HG03103 (cell line): ENCODE measurements around the gene FBXO2.

Experiments
- ATAC-seq: cut with Tn5 transposase; IDR thresholded peaks from one replicate; pipeline ENCODE4 v1.9.1; 2021; ENCODE audit warnings: low read depth; ENCODE audit not compliant: unreplicated experiment

The FBXO2 gene

GRCh38 chr1:11599891-11600576 is 54.2 kb downstream of the FBXO2 start:
- ATAC-seq: no peak

GRCh38 chr1:11598461-11598860 is 55.8 kb downstream of the FBXO2 start:
- ATAC-seq: no peak
